ENCODE results near the gene KLK15. TPM values are rescaled to one million over a fixed set of nuclear protein-coding genes. Genes with fewer than 3 reads are reported as not detected.
"Not testable (repeated sequence)": the region's sequence is repeated elsewhere in the genome, so short reads cannot be mapped to it uniquely, and the experiment has no call there.

KLK15 gene
- total RNA-seq, 1 donor = not detected

DNA sequence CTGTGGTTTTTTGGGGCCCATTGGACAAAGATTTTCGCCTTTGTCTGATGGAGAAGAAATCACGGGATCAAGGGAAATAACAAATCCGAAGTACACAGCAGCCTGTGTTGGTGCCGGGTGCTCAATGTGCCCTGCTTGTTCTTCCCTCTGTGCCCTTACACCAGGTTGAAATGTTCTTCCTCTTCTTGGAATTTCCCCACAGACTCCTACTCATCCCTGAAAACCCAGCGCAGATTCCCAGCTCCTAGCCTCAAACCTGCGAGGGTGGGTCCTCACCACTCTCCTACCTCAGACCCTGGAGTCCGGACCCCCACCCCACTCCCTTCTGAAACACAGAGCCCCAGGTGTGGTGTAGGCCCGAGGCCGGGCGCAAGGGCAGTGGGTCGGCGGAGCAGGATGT is 48.0 kb downstream of the KLK15 start:
- H3K9me3 ChIP-seq (ENCODE audit: low read depth, low read length) = no peaks in the 10 kb centered on the region
- H3K4me3 ChIP-seq (ENCODE audit: low read length) = no peak overlapping the region
- peaks cover 7% of the 10 kb centered on the region for H3K27me3 ChIP-seq (ENCODE audit: insufficient read depth, low read length)
- peaks cover 6% of the 10 kb centered on the region for H3K4me1 ChIP-seq (ENCODE audit: insufficient read depth, low read length)

DNA sequence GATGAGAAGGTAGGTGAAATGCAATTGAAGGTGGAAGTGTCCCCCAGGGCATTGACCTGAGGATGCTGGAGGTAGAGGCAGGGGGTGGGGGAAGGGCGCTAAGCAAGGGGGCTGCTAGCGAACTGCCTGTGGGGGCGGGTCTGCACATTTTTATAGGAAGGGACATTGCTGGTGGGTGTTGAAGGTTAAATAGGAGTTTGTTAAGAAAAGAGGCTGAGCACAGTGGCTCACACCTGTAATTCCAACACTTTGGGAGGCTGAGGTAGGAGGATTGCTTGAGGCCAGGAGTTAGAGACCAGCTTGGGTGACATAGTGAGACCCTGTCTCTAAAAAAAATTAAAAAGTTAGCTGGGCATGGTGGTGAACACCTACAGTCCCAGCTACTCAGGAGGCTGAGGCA is 48.7 kb downstream of the KLK15 start:
- peaks cover 6% of the 10 kb centered on the region for H3K4me1 ChIP-seq (ENCODE audit: insufficient read depth, low read length)
- H3K9me3 ChIP-seq (ENCODE audit: low read depth, low read length) = no peaks in the 10 kb centered on the region
- peaks cover 13% of the 10 kb centered on the region for H3K27me3 ChIP-seq (ENCODE audit: insufficient read depth, low read length)
- H3K4me3 ChIP-seq (ENCODE audit: low read length) = no peak overlapping the region

GRCh38 chr19:50783848-50784152 is 49.6 kb downstream of the KLK15 start:
- not testable (repeated sequence) for H3K4me3 ChIP-seq (ENCODE audit: low read length); H3K9me3 ChIP-seq (ENCODE audit: low read depth, low read length); H3K4me1 ChIP-seq (ENCODE audit: insufficient read depth, low read length)
- peaks cover 22% of the 10 kb centered on the region for H3K27me3 ChIP-seq (ENCODE audit: insufficient read depth, low read length)

DNA sequence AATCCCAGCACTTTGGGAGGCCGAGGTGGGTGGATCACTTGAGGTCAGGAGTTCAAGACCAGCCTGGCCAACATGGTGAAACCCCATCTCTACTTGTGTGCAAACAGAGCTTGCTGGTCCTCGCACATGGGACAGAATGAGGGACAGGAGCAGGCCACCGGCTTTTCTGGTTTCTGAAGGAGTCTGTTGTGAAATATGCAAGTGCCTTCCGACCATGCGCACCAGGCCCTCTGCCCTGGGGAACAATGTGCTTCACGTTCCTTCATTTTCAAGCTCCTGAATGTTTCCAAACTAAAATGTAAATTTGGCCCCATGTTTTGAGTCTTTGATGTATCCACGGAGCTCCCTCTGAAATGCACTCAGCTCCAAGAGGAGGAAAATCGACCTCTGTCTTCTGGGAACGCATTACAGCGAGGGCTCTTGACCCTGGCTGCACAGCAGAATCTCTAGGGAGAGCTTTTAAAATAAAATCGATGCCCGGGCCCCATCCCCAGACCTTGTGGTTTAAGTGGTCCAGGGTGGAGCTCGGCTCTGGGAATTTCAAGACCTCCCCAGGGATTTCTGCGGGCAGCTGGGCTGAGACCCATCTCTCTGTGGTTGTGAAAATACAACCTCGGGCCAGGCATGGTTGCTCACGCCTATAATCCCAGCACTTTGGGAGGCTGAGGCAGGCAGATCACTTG is 52.5 kb downstream of the KLK15 start:
- Histone ChIP-seq H3K27me3 (ENCODE audit: insufficient read depth, low read length) (peaks cover 48% of the 10 kb centered on the region), H3K4me3 (ENCODE audit: low read length) (no peak overlapping the region), H3K4me1 (ENCODE audit: insufficient read depth, low read length) (peaks cover 6% of the 10 kb centered on the region), H3K9me3 (ENCODE audit: low read depth, low read length) (no peaks in the 10 kb centered on the region)

DNA sequence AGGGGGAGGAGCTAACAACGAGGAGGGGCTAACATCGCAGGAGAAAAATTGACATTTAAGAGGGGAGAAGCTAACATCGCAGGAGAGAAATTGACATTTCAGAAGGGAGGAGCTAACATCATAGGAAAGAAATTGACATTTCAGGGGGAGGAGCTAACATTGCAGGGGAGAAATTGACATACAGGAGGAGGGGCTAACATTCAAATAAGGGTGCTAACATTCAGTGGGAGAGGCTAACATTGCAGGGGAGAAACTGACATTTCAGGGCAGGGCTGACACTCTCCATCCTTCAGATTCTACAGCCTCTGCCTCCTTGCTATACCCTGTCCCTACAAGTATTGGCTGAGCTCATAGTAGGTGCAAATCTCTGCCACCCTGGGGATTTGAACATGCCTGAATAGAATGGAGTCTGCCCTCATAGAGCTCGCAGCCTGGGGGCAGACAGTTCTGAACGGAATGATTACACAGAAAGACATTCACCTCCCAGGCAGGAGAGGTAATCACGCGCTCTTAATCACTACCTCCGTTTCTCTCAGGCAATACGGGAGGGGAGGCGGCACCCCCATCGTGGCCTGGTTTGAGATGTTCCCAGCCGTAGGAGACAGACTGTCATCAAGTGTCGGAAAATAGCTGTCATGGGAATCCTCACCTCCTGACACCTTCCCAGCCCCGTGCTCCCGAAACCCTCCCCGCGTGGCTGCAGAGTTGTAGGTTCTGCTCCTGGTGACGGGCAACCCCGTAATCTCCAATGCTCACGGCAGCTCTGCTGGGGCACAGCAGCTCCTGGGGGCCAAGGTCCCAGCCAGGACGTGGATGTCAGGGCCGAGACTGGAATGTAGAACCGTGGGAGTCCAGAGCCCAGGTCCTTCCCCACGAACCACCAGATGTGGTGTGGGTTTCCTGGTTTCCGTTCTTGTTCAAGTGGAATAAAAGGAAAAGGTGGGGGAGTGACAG is 53.6 kb downstream of the KLK15 start:
- H3K4me1 ChIP-seq (ENCODE audit: insufficient read depth, low read length) = peaks cover 6% of the 10 kb centered on the region
- H3K4me3 ChIP-seq (ENCODE audit: low read length) = no peak overlapping the region
- H3K9me3 ChIP-seq (ENCODE audit: low read depth, low read length) = no peaks in the 10 kb centered on the region
- peaks cover 52% of the 10 kb centered on the region for H3K27me3 ChIP-seq (ENCODE audit: insufficient read depth, low read length)

DNA sequence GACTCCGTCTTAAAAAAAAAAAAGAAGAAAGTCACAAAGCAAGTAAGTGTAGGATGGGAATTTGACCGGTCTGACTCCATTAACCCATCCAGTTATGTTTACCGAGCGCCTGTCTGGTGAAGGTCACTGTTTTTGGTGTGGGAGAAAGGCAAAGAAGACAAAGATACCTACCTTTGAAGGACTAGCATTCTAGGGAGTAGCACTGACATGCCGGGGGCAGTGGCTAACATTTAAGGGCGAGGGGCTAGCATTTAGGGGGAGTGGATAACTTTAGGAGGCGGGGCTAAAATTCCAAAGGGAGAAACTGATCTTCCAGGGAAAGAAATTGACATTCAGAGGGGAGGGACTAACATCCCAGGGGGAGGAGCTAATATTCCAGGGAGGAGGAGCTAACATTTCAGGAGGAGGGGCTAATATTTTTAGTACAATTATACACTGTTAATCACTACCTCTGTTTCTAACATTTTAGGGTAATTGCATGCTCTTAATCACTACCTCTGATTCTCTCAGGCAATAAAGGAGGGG is 54.4 kb downstream of the KLK15 start:
- Histone ChIP-seq H3K4me3 (ENCODE audit: low read length) (no peak overlapping the region), H3K27me3 (ENCODE audit: insufficient read depth, low read length) (peaks cover 52% of the 10 kb centered on the region), H3K4me1 (ENCODE audit: insufficient read depth, low read length) (peaks cover 6% of the 10 kb centered on the region), H3K9me3 (ENCODE audit: low read depth, low read length) (no peaks in the 10 kb centered on the region)

GRCh38 chr19:50777830-50778303 is 55.5 kb downstream of the KLK15 start:
- no peak overlapping the region for H3K4me3 ChIP-seq (ENCODE audit: low read length)
- H3K4me1 ChIP-seq (ENCODE audit: insufficient read depth, low read length) = no peaks in the 10 kb centered on the region
- H3K27me3 ChIP-seq (ENCODE audit: insufficient read depth, low read length) = peaks cover 52% of the 10 kb centered on the region
- no peaks in the 10 kb centered on the region for H3K9me3 ChIP-seq (ENCODE audit: low read depth, low read length)

DNA sequence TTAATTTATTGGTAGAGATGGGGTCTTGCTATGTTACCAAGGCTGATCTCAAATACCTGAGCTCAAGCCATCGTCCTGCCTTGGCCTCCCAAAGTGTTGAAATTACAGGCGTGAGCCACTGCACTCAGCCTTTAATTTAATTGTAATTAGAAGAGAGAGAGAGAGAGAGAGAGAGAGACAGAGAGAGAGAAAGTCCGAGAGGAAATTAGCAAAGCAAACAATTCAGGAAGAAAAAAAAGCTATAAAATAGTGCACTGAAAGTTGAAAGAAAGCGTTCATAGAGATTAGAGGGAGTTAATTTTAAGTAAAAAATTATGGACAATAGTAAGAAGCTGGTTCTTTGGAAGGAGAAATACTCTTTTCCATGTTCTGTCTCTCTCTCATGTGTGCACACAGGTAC is 56.1 kb downstream of the KLK15 start:
- Histone ChIP-seq H3K4me1 (ENCODE audit: insufficient read depth, low read length) (no peaks in the 10 kb centered on the region), H3K9me3 (ENCODE audit: low read depth, low read length) (no peaks in the 10 kb centered on the region), H3K4me3 (ENCODE audit: low read length) (no peak overlapping the region), H3K27me3 (ENCODE audit: insufficient read depth, low read length) (peaks cover 52% of the 10 kb centered on the region)

GRCh38 chr19:50776131-50776530 is 57.2 kb downstream of the KLK15 start:
- no peaks in the 10 kb centered on the region for H3K9me3 ChIP-seq (ENCODE audit: low read depth, low read length)
- no peaks in the 10 kb centered on the region for H3K4me1 ChIP-seq (ENCODE audit: insufficient read depth, low read length)
- H3K4me3 ChIP-seq (ENCODE audit: low read length) = no peak overlapping the region
- peaks cover 51% of the 10 kb centered on the region for H3K27me3 ChIP-seq (ENCODE audit: insufficient read depth, low read length)

Other genes with a start within 250 kb of the KLK15 start
- gene SYT3, start 193.7 kb downstream of the KLK15 start, total RNA-seq = not detected
- gene C19orf81, start 184.1 kb downstream of the KLK15 start, total RNA-seq = not detected
- 0.21 TPM for gene SHANK1, start 113.8 kb downstream of the KLK15 start, total RNA-seq
- gene CLEC11A, start 110.2 kb downstream of the KLK15 start, total RNA-seq = 3.8 TPM
- not detected for gene GPR32, start 63.1 kb downstream of the KLK15 start, total RNA-seq
- gene ACP4, start 43.2 kb downstream of the KLK15 start, total RNA-seq = not detected
- gene KLK1, start 9.8 kb downstream of the KLK15 start, total RNA-seq = not detected
- gene KLK3, start 21.3 kb upstream of the KLK15 start, total RNA-seq = 0.31 TPM
- gene KLK2, start 39.9 kb upstream of the KLK15 start, total RNA-seq = 0.31 TPM
- 0.21 TPM for gene KLK4, start 77.8 kb upstream of the KLK15 start, total RNA-seq
- not detected for gene KLK5, start 119.5 kb upstream of the KLK15 start, total RNA-seq
- gene KLK6, start 136.0 kb upstream of the KLK15 start, total RNA-seq = not detected
- gene KLK7, start 150.3 kb upstream of the KLK15 start, total RNA-seq = not detected
- gene KLK8, start 168.0 kb upstream of the KLK15 start, total RNA-seq = not detected
- gene KLK10, start 186.1 kb upstream of the KLK15 start, total RNA-seq = not detected
- not detected for gene KLK11, start 193.0 kb upstream of the KLK15 start, total RNA-seq
- gene KLK12, start 201.4 kb upstream of the KLK15 start, total RNA-seq = not detected
- gene KLK13, start 231.5 kb upstream of the KLK15 start, total RNA-seq = not detected
- 0.10 TPM for gene KLK14, start 249.3 kb upstream of the KLK15 start, total RNA-seq